Measurements from ENCODE around the gene ASGR1.

- no peak for TF ChIP-seq POLR2A (IDR thresholded peaks at IDR 0.05)
- no peak for TF ChIP-seq POLR2AphosphoS5 (IDR thresholded peaks at IDR 0.05)
- no peak for TF ChIP-seq CTCF (IDR thresholded peaks at IDR 0.05)
- TF ChIP-seq EP300 (IDR thresholded peaks at IDR 0.05): no peak
Measured at GRCh38 chr17:7137171-7137943, 41.8 kb downstream of the ASGR1 start.
